Smooth muscle cell (in vitro differentiated cells): ENCODE data around the gene RALGAPA2. TPM values are rescaled to one million over a fixed set of nuclear protein-coding genes. Genes with fewer than 3 reads are reported as not detected.

Experiments used
- DNase-seq: peaks from one replicate; lab custom pipeline; 2025; ENCODE audit not compliant: unreplicated experiment; lab: John Stamatoyannopoulos, UW
- H2AFZ ChIP-seq: fragments of 200-600 bp; sonication (generic); 2 replicates; pipeline ENCODE4 v1.6.0; 2016; ENCODE audit warnings: antibody characterized with exemption, low read depth, mild to moderate bottlenecking
- H3F3A ChIP-seq: fragments of 200-600 bp; sonication (generic); 2 replicates; pipeline ENCODE4 v1.6.0; 2017; ENCODE audit warnings: antibody characterized with exemption, low read depth
- H3K27ac ChIP-seq: fragments of 200-600 bp; sonication (generic); 2 replicates; pipeline ENCODE4 v1.5.1; 2016; ENCODE audit warnings: low read depth, mild to moderate bottlenecking
- H3K27me3 ChIP-seq: fragments of 200-600 bp; sonication (generic); 2 replicates; pipeline ENCODE4 v1.6.1; 2016; ENCODE audit warnings: low read depth, mild to moderate bottlenecking
- H3K36me3 ChIP-seq: fragments of 200-600 bp; sonication (generic); 2 replicates; pipeline ENCODE4 v1.5.1; 2016; ENCODE audit warnings: low read depth
- H3K4me1 ChIP-seq: fragments of 200-600 bp; sonication (generic); 2 replicates; pipeline ENCODE4 v1.5.1; 2016; ENCODE audit warnings: low read depth
- H3K4me2 ChIP-seq: fragments of 200-600 bp; sonication (generic); 2 replicates; pipeline ENCODE4 v1.6.0; 2016; ENCODE audit warnings: mild to moderate bottlenecking
- H3K4me3 ChIP-seq: fragments of 200-600 bp; sonication (generic); 2 replicates; pipeline ENCODE4 v1.5.1; 2016; ENCODE audit warnings: mild to moderate bottlenecking
- H3K79me2 ChIP-seq: fragments of 200-600 bp; sonication (generic); 2 replicates; pipeline ENCODE4 v1.6.0; 2016; ENCODE audit warnings: low read depth, mild to moderate bottlenecking
- H3K9ac ChIP-seq: fragments of 200-600 bp; sonication (generic); 2 replicates; pipeline ENCODE4 v1.6.0; 2016; ENCODE audit warnings: low read depth
- H3K9me3 ChIP-seq: fragments of 200-600 bp; sonication (generic); replicated peaks from 2 replicates; pipeline ENCODE4 v1.5.1; 2016; ENCODE audit warnings: low read depth
- H4K20me1 ChIP-seq: fragments of 200-600 bp; sonication (generic); 2 replicates; pipeline ENCODE4 v1.6.0; 2016; ENCODE audit warnings: low read depth
- CTCF ChIP-seq: fragments of 200-600 bp; sonication (generic); IDR thresholded peaks from 2 replicates; pipeline ENCODE4 v1.5.1; 2017; ENCODE audit warnings: borderline replicate concordance, mild to moderate bottlenecking, antibody characterized with exemption; ENCODE audit not compliant: insufficient read depth, poor library complexity, severe bottlenecking
- WGBS: methylation state at CpG from one replicate; pipeline ENCODE4 v1.1.7; 2016; ENCODE audit warnings: low lambda C conversion rate; 5-methylcytosine and 5-hydroxymethylcytosine counted together
- polyA plus RNA-seq: library from polyadenylated mRNA; unstranded; fragments of >200 nt; fragmentation: Nextera tagmentation; extraction: Ambion mirVana; gene quantifications from 2 replicates; pipeline ENCODE4 v1.2.1, GENCODE V29; 2016
- total RNA-seq: library from RNA; depleted of rRNA; stranded (reverse); fragments of >200 nt; gene quantifications from 2 replicates; pipeline ENCODE4 v1.2.3, GENCODE V29; 2014

Gene RALGAPA2
- total and polyA plus RNA-seq, 2 experiments from 2014 or later = 3.5 to 6.2 TPM

GRCh38 chr20:20415321-20415720 is 297.1 kb downstream of the RALGAPA2 start:
- peaks cover 35% of the 10 kb centered on the region for H3K4me1 ChIP-seq
- no peak overlapping the region for H3K4me3 ChIP-seq
- no peak overlapping the region for H3K4me2 ChIP-seq
- TF ChIP-seq CTCF = no peak
- no peak overlapping the region for H3K27ac ChIP-seq
- no peaks in the 10 kb centered on the region for H3K9me3 ChIP-seq
- no peaks in the 10 kb centered on the region for H4K20me1 ChIP-seq
- H3K79me2 ChIP-seq = no peaks in the 10 kb centered on the region
- 96% methylated on average over 1 of the region's 1 CpG for WGBS
- H3K9ac ChIP-seq = no peak overlapping the region
- H3K36me3 ChIP-seq = no peaks in the 10 kb centered on the region
- H3F3A ChIP-seq = no peaks in the 10 kb centered on the region
- H3K27me3 ChIP-seq = no peaks in the 10 kb centered on the region
- no peak overlapping the region for H2AFZ ChIP-seq
- no peak for DNase-seq

- Histone ChIP-seq H3K9me3 (no peaks in the 10 kb centered on the region), H3K4me1 (peaks cover 41% of the 10 kb centered on the region), H3K4me2 (no peak overlapping the region), H4K20me1 (no peaks in the 10 kb centered on the region), H3K4me3 (no peak overlapping the region), H3K79me2 (no peaks in the 10 kb centered on the region), H3F3A (no peaks in the 10 kb centered on the region), H2AFZ (no peak overlapping the region), H3K27ac (no peak overlapping the region), H3K27me3 (no peaks in the 10 kb centered on the region), H3K9ac (no peak overlapping the region), H3K36me3 (no peaks in the 10 kb centered on the region)
- no peak for DNase-seq
- TF ChIP-seq CTCF = no peak
- 84% methylated on average over 5 of the region's 5 CpGs for WGBS
Observed at GRCh38 chr20:20414640-20415220, 297.7 kb downstream of the RALGAPA2 start.

GRCh38 chr20:20413810-20414281 is 298.6 kb downstream of the RALGAPA2 start:
- H4K20me1 ChIP-seq = no peaks in the 10 kb centered on the region
- no peaks in the 10 kb centered on the region for H3K27me3 ChIP-seq
- no peaks in the 10 kb centered on the region for H3K36me3 ChIP-seq
- H3K79me2 ChIP-seq = no peaks in the 10 kb centered on the region
- H2AFZ ChIP-seq = no peak overlapping the region
- H3K4me1 ChIP-seq = peaks cover 46% of the 10 kb centered on the region
- H3K9me3 ChIP-seq = no peaks in the 10 kb centered on the region
- H3K9ac ChIP-seq = no peak overlapping the region
- H3K27ac ChIP-seq = no peak overlapping the region
- H3K4me2 ChIP-seq = no peak overlapping the region
- no peak for DNase-seq
- 93% methylated on average over 21 of the region's 21 CpGs for WGBS
- no peak for TF ChIP-seq CTCF
- H3F3A ChIP-seq = no peaks in the 10 kb centered on the region
- no peak overlapping the region for H3K4me3 ChIP-seq

GRCh38 chr20:20412750-20413149 is 299.7 kb downstream of the RALGAPA2 start:
- Histone ChIP-seq H3K9ac (no peak overlapping the region), H3K4me2 (no peak overlapping the region), H3K27ac (no peak overlapping the region), H3K36me3 (no peaks in the 10 kb centered on the region), H3K27me3 (no peaks in the 10 kb centered on the region), H3F3A (no peaks in the 10 kb centered on the region), H3K4me3 (no peak overlapping the region), H3K9me3 (no peaks in the 10 kb centered on the region), H3K4me1 (peaks cover 46% of the 10 kb centered on the region), H4K20me1 (no peaks in the 10 kb centered on the region), H2AFZ (no peak overlapping the region), H3K79me2 (no peaks in the 10 kb centered on the region)
- WGBS = 79% methylated on average over 9 of the region's 9 CpGs
- TF ChIP-seq CTCF = no peak
- DNase-seq = no peak
